IPS DF 19.7 (cell line): ENCODE data around the gene DOCK2.
"Not testable (repeated sequence)": the region's sequence is repeated elsewhere in the genome, so short reads cannot be mapped to it uniquely, and the experiment has no call there.

Source experiments
- DNase-seq: peaks from one replicate; pipeline ENCODE4 v3.0.0-alpha.2; 2013; ENCODE audit warnings: low read depth, low spot score

Gene DOCK2

GRCh38 chr5:169719360-169720314 is 82.6 kb downstream of the DOCK2 start:
- DNase-seq = no peak

GRCh38 chr5:169721771-169722170 is 84.7 kb downstream of the DOCK2 start:
- no peak for DNase-seq

DNA sequence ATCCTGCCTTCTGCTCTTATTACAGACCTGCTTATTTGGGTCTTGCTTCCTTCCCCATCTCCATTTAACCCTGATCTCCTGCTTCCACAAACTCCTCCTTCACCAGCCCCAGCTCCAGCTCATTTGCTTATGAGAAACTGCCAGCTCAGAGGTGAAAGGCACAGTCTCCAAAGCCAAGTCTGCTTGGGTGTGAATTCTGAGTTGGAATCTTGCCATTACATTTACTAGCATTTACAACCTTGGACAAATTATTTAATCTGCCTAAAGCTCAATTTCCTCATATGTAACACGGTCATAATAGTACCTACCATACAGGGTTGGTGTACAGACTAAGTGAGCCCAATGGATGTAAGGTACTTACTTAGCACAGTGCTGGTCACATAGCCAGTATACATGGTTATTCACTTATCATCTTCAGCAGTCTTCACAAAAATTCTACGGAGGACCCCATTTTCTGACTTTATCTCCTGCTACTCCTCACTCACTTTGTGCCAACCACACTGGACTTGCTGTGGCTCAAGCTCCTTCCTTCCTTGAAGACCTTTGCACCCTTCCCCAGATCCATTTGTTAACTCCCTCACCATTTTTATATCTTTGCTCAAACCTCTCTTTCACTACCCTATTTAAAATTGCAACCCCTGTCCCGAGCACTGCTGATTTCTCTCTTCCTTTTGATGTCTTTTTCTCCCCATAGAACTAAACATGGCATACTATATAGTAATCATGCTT is 86.2 kb downstream of the DOCK2 start:
- no peak for DNase-seq

- no peak for DNase-seq
These were observed 87.4 kb downstream of the DOCK2 start for GRCh38 chr5:169724303-169725087.

- DNase-seq = not testable (repeated sequence)
These were observed 88.6 kb downstream of the DOCK2 start for GRCh38 chr5:169725665-169726064.

DNA sequence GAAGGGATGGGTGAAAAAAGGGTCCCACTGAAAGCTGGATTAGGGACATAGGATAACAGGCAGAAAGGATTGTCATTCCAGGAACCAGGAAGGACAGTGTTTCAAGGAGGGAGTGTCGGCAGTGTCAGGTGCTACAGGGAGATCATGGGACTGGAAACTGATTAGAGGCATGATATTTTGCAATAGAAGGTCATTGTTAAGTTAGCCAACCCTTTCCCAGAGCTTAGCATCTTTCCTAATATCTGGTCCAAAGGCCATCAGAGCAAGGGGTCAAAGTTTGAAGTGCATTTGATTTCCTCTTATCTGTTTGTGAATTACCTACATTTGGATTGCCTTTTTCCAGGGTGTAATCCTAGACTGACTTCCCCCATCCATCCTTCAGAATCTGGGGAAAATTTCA is 91.3 kb downstream of the DOCK2 start:
- no peak for DNase-seq

DNA sequence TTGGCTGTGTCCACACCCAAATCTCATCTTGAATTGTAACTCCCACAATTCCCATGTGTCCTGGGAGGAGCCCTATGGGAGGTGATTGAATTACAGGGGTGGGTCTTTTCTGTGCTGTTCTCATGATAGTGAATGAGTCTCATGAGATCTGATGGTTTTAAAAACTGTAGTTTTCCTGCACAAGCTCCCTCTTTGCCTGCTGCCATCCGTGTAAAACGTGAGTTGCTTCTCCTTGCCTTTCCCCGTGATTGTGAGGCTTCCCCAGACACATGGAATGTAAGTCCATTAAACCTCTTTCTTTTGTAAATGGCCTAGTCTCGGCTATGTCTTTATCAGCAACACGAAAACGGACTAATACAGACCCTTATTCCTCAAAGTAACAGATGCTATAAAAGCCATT is 94.1 kb downstream of the DOCK2 start:
- DNase-seq = no peak

DNA sequence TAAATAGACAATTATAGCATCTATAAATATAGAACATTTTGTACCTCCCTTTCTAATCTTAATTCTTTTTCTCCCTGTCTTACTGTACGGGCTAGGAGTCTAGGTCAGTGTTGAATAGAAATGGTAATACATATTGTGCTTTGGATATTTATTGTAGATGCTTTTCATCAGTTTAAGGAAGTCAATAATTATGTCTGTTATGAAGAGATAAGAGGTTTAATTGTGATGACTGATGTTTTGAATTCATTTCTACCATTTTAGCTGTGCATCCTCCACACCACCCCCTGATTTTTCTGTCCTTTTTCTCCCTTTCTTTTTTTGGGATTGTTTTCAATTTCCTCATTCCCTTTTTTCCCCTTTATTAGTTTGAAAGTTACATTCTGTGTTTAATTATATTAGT is 95.8 kb downstream of the DOCK2 start:
- no peak for DNase-seq

DNA sequence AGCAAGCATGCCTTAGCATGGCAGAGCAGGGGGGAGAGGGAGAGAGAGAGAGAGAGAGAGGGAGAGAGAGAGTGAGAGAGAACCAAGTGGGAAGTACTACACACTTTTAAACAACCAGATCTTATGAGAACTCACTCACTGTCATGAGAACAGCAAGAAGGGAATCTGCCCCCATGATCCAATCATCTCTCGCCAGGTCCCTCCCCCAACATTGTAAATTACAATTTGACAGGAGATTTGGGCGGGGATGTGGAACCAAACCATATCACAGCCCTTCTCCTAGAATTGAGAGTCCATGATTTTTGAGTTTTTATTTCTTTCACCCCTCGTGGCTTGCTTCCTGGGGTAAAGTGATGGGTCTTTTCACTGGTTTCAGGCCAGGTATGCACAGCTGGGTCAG is 98.8 kb downstream of the DOCK2 start:
- DNase-seq = no peak

GRCh38 chr5:169736653-169737052 is 99.6 kb downstream of the DOCK2 start:
- no peak for DNase-seq

DNA sequence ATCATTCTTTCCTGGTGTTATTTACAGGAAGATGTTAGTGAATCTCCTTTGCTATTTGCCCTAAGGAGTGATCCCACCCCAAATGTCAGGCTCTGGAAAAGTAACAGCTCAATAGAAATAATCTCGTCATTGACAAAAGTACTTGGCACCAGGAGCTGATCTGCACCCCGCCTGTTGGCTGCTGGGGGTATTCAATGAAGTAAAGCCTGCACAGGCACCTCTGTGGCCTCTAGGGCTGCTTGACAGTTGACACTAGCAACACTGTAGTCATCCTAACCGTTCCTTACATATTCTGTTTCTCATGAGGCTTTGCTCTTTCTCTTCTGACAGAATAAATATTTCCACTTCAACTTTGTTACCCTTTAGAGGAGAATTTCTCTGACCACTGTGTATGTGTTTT is 103.4 kb downstream of the DOCK2 start:
- DNase-seq = no peak

DNA sequence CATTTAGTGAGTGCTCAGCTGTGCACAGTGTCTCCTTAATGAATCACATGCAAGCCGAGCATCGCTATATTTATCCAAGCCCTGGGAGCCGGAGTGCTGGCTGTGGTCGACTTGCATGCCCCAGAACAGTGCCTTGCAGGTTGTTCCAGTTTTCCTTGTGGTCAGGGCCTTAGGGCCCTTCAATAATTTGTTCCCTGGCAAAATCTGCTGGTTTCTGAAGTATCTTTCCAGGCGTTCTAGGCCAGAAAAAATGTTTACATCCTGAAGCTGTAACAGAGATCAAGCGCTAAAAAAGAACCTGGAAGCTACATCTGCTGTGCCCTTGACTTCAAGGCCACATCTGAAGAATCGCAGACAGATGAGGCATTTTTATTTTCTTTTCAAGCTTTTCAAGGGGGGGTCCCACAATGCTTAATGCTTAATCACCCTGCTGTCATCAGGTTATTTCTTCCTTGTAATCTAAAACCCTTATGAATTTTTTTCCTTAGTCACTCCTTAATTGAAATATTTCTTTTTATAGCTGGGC is 105.8 kb downstream of the DOCK2 start:
- no peak for DNase-seq

GRCh38 chr5:169744336-169744735 is 107.3 kb downstream of the DOCK2 start:
- no peak for DNase-seq

- no peak for DNase-seq
These were observed 108.5 kb downstream of the DOCK2 start for GRCh38 chr5:169745441-169746146.

- DNase-seq = no peak
These were observed 109.1 kb downstream of the DOCK2 start for GRCh38 chr5:169746147-169746694.

DNA sequence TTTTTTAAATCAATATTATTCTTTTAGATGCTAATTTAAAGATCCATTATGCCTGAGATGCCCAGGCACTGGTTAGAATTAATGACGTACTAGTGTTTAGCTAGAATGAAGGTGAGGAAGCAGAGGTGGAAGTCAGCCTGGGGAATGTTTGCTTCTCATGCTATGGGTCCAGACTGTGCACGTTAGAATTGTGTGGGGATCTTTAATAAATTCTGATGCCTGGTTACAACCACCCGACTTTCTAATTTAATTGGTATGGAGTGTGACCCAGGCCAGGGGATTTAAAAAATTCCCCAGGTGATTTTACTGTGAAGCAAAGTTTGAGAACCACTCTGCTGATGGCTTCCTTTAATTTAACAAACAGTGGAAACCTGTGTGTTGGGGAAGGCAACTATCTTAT is 111.1 kb downstream of the DOCK2 start:
- no peak for DNase-seq

DNA sequence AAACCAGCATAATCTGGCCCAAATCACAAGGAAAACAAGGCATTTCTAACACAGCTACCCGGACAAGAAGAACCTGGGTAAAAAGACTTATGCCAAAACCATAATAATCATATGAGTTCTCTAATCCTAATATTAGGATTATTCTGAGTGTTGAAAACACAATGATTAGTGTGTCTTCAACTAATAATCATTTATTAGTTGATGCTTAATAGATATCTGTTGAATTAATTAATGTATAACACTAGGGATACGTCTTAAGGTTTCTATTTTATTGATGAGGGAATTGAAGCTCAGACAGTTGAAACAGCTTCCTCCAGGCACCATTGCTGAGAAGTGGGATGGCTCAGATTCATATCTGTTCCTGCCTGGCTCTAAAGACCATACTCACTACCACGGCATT is 112.2 kb downstream of the DOCK2 start:
- no peak for DNase-seq

DNA sequence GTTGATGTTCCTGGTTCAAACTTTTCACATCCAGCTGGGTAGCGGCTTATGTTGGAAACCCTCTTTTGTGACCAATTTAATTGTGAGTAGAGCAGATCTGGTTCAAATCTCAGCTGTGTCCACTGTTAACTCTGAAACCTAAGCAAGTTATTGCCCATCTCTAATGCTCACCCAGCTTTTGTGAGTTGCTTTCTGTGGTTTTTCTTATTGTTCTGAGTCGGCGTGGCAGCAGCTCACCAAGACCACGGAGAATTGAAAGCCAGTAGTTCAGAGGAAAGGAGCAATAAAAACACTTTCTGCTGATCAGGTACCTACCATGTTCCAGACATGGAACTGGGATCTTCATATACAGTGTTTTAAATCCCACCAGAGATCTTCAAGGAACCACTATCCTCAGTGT is 114.4 kb downstream of the DOCK2 start:
- no peak for DNase-seq

DNA sequence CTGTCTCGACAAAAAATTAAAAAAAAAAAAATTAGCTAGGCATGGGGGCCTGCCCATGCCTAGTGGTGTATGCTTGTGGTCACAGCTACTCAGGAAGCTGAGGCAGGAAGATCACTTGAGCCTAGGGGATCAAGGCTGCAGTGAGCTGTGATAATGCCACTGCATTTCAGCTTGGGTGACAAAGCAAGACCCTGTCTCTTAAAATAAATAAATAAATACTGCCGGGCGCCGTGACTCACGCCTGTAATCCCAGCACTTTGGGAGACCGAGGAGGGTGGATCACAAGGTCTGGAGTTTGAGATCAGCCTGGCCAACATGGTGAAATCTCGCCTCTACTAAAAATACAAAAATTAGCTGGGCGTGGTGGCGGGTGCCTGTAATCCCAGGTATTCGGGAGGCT is 115.5 kb downstream of the DOCK2 start:
- not testable (repeated sequence) for DNase-seq

GRCh38 chr5:169753795-169754194 is 116.7 kb downstream of the DOCK2 start:
- no peak for DNase-seq

- DNase-seq = no peak
These were observed 117.7 kb downstream of the DOCK2 start for GRCh38 chr5:169754737-169755136.
